Coronary artery (tissue), 2 donors: ENCODE measurements around the gene EVC2.

Experiments
- DNase-seq: peaks from one replicate; pipeline ENCODE4 v3.0.0-alpha.2; 2017; ENCODE audit warnings: low spot score
- H3K27ac ChIP-seq, 2 donors: fragments of 200-600 bp; sonication (generic); one replicate each; pipeline ENCODE4 v1.5.1; 2016 to 2019
- H3K4me3 ChIP-seq: fragments of 200-600 bp; sonication (generic); 2 replicates; pipeline ENCODE4 v1.5.1; 2016; ENCODE audit warnings: mild to moderate bottlenecking, moderate library complexity
- TF ChIP-seq, protein P1 (sequence below): fragments of 200-600 bp; sonication (generic); IDR thresholded peaks from one replicate; pipeline ENCODE4 v1.5.1; 2019; ENCODE audit warnings: antibody characterized with exemption

Gene EVC2

DNA sequence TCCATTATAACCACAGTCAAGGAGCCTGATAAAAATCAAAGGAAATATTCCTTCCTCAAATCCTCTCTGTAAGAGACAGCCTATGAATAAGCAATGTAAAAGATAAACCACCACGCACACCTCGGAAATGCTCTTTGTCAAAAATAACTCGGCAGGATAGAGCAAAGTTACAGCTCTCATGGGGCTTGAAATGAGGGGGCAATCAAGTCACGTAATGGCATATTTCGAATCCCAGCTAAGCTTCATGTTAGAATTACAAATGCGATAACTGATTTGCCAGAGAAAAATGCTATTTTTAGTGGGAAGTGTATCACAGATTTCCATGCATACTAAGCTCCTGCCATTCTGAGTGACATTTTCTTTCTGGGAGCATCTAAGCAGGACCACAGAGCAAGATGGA is 49.4 kb downstream of the EVC2 start:
- H3K4me3 ChIP-seq, result no peak overlapping the region
- H3K27ac ChIP-seq, result no peak overlapping the region
- no peak for DNase-seq
- TF ChIP-seq, protein P1, sequence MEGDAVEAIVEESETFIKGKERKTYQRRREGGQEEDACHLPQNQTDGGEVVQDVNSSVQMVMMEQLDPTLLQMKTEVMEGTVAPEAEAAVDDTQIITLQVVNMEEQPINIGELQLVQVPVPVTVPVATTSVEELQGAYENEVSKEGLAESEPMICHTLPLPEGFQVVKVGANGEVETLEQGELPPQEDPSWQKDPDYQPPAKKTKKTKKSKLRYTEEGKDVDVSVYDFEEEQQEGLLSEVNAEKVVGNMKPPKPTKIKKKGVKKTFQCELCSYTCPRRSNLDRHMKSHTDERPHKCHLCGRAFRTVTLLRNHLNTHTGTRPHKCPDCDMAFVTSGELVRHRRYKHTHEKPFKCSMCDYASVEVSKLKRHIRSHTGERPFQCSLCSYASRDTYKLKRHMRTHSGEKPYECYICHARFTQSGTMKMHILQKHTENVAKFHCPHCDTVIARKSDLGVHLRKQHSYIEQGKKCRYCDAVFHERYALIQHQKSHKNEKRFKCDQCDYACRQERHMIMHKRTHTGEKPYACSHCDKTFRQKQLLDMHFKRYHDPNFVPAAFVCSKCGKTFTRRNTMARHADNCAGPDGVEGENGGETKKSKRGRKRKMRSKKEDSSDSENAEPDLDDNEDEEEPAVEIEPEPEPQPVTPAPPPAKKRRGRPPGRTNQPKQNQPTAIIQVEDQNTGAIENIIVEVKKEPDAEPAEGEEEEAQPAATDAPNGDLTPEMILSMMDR, result no peak

DNA sequence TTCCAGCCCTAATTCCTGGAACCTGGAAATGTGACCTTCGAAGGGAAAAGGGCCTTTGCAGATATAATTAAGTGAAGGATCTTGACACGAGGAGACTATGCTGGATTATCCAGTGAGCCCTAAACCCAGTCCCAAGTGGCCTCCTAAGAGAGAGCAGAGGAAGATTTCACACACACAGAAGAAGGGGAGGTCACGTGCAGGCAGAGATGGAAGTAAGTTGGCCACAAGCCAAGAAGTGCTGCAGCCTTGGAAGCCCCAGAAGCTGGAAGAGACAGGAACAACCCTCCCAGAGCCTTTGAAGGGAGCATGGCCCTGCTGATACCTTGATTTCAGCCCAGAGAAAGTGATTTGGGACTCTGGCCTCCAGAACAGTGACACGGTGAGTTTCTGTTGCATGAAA is 51.9 kb downstream of the EVC2 start:
- no peak overlapping the region for H3K4me3 ChIP-seq
- no peak for DNase-seq
- TF ChIP-seq, protein P1, result no peak
- no peak overlapping the region for H3K27ac ChIP-seq

DNA sequence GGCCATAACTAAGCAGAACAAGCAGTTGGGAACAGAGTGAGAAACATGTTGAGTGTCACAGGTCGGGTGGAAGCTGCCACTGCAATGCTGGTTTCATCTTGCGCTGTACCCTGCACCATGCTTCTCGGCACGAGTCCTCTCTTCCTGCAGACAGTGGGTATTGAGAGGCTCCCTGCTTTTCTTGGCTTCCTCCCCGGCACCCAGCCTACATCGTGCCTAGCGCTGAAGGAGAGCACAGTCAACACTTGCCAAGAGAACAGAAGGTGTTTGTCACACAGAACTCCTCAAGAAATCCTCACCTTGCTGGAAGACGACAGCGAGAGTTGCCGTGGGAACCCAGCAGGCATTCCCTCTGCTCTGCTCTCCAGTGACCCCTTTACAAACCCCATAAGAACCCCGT is 53.6 kb downstream of the EVC2 start:
- DNase-seq, result no peak
- Histone ChIP-seq H3K4me3 (no peak overlapping the region), H3K27ac (no peak overlapping the region)
- TF ChIP-seq, protein P1, result no peak

DNA sequence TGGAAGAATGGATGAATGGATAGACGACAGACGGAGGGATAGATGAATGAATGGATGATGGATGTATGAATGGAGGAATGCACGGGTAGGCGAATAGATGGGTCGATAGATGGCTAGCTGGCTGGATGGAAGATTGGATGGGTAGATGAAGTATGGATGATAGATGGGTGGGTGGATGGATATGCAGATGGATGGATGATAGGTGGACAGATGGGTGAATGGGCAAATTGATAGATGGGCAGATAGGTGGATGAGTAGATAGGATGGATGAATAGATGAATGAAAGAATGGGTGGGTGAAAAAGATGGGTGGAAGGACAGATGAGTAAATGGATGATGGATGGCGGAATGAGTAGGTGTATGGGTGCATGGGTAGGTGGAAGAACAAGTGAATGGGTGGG is 57.3 kb downstream of the EVC2 start:
- Histone ChIP-seq H3K4me3 (no peak overlapping the region), H3K27ac (no peak overlapping the region)
- DNase-seq, result no peak
- TF ChIP-seq, protein P1, result no peak

DNA sequence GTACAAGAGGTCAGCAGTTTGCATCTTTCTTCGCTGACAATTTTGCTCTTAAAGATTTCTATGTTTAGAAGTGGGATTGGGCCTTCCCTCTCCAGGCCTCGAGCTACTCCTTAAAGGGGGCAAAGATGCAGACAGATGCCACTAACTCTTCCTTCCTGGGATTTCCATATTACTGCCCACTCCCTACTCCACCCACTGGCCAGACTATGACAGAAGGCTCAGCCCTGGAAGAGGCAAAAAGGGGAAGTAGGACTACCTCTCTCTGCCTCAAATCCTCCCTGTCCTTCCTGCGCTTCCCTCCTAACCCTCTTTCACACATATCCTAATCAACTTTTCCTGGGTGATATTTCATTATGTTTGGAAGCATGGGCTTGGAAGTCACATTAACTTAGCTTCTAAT is 58.3 kb downstream of the EVC2 start:
- Histone ChIP-seq H3K27ac (no peak overlapping the region), H3K4me3 (no peak overlapping the region)
- DNase-seq, result no peak
- TF ChIP-seq, protein P1, result no peak

DNA sequence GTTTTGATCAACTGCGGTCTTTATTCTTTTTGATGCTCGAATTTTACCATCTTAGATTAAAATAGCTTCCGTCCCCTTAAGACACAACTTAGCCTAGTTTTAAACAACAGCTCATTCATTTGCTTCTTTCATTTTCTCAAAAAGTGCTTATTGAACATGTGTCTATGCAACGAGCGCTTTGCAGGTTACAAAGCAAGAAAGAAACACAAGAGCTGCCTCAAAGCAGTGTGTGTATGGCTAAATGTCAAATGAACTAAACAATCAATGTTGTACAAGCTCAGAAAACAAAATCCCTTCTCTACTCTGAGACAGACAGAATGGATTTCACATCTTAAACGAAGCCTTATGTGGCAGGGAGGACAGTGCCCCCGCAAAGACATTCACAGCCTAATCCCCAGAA is 61.0 kb downstream of the EVC2 start:
- Histone ChIP-seq H3K4me3 (no peak overlapping the region), H3K27ac (no peak overlapping the region)
- TF ChIP-seq, protein P1, result no peak
- DNase-seq, result no peak

DNA sequence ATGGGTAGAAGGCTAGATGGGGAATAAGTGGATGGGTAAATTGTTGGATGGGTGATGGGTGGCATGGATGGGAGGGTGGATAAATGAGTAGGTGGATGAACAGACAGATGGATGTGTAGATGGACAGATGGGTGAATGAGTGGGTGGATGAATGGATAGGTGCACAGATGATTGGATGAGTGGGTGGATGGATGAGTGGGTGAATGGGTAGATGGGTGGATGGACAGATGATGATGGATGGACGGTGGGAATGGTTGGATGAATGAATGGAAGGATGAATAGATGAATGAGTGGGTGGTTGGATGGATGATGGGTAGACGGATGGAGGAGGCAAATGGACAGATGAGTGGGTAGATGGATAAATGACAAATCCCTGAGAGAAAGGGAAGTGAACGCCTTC is 68.3 kb downstream of the EVC2 start:
- DNase-seq, result no peak
- no peak overlapping the region for H3K27ac ChIP-seq
- no peak overlapping the region for H3K4me3 ChIP-seq
- TF ChIP-seq, protein P1, result no peak
